GM21423 (cell line): ENCODE data around the gene CYP2W1.
A peak's percentile ranks its signal among the peaks of the same experiment; 100 is the strongest.
"Not testable (repeated sequence)": the region's sequence is repeated elsewhere in the genome, so short reads cannot be mapped to it uniquely, and the experiment has no call there.

Source experiments
- ATAC-seq: cut with Tn5 transposase; IDR thresholded peaks from one replicate; pipeline ENCODE4 v1.9.1; 2021; ENCODE audit warnings: mild to moderate bottlenecking, moderate library complexity; ENCODE audit not compliant: unreplicated experiment

CYP2W1 gene

DNA sequence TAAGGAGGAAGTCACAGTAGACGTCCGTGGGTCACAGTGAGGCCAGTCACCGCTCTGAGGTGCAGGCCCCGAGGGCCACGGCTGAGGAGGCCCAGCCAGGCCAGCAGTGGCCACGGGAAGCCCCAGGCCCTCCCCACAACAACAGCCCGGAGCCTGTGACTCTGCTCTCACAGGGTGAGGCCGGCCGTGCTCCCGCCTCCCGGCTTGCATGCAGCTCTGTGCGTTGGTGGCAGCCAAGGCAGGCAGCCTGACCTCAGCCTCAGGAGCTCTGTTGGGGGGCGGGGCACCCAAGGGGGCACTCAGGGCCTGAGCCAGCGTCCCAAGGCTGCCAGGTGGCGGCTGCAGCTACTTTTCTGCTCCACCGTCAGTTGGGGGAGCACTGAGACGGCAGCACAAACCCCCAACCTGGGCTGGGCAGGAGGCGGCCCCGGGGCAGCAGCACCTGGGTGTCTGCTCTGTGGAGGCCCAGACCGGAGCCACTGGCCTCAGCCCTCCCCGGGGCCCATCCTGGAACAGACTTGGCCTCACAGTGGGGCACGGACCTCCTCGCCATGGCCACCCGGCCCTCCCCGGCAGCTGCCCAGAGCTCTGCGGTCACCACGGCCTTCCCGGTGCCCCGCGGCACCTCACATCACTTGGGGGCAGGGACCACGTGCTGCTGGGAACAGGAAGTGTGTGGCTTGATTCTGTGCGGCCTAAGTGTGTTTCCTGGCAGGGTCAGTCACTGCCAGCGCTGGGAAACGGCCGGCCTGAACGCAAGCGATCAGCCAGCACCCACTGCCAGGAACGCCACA, 13.3 kb downstream of the CYP2W1 start:
- ATAC-seq: no peak

DNA sequence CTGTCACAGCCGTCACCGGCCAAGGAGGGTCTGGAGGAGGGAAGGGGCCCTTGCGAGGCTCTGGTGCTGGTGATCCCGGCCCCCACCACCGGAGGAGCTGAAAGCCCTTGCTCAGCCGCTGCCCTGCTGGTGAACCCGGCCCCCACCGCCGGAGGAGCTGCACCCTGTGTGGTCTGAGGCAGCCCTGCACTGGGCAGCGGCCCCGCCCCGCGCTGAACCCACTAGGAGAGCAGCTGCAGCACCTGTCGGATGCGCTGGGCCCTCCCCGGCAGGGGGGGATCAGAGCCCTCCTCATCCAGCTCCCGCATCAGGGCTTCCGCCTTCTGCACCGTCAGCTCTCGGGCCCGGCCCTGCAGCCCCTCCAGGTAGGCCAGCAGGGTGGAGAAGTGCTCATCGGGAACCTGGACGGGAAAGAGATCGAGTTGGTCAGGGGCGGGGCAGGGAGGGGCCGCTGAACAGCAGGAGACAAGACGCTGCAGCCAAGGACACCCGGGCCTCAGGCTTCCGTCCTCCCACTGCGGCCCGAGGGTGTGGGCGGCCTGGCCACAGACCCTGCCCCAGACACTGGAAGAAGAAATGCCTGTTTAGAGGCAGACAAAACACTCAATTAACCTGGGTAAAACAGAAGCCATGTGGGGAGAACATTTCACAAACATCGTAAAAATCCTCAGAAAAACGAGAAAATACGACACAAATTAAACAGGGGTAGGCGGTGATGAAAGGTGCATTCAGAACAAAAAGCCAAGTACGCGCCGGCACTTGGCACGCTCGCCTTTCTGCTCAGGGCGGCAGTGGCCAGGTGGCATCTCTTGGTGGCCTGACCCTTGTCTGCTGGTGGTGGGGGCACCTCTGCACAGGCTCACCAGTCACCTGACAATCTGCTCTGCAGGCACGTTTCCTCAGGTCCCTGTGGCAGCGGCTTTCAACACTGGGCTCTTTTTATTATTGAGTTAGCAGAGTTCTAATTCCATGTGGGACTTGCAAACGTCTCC, 14.7 kb downstream of the CYP2W1 start:
- no peak for ATAC-seq

DNA sequence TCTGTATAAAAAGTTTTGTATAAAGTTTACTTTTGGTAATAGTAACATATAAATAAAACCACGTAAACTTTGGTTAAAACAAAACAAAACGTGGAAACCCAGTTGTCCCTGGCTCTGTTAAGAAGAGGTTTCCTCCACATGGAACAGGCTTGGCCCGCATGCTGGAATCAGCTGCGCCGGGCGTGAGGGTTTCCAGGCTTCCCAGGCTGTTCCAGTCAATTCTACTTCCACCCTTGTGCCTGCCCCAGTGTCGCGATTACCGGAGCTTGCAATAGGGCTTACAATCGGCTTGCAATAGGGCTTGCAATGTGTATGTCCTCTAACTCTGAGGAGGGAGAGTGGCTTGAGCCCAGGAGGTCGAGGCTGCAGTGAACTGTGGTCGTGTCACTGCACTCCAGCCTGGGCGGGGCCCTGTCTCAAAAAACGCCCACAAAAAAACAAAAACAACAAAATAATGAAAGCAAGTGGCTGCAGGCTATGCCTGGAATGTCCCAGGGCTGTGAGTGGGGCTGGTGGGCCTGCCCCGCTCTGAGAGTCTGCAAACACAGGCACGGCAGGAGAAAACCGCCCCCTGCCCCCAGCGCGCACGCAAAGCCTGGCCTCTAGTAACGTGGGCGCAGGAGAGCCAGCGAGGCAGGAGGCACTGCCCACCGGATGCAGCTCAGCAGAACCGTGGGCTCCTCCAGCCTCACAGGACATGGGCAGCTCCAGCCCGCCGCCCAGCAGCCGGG, 16.3 kb downstream of the CYP2W1 start:
- ATAC-seq: peak; percentile 8

DNA sequence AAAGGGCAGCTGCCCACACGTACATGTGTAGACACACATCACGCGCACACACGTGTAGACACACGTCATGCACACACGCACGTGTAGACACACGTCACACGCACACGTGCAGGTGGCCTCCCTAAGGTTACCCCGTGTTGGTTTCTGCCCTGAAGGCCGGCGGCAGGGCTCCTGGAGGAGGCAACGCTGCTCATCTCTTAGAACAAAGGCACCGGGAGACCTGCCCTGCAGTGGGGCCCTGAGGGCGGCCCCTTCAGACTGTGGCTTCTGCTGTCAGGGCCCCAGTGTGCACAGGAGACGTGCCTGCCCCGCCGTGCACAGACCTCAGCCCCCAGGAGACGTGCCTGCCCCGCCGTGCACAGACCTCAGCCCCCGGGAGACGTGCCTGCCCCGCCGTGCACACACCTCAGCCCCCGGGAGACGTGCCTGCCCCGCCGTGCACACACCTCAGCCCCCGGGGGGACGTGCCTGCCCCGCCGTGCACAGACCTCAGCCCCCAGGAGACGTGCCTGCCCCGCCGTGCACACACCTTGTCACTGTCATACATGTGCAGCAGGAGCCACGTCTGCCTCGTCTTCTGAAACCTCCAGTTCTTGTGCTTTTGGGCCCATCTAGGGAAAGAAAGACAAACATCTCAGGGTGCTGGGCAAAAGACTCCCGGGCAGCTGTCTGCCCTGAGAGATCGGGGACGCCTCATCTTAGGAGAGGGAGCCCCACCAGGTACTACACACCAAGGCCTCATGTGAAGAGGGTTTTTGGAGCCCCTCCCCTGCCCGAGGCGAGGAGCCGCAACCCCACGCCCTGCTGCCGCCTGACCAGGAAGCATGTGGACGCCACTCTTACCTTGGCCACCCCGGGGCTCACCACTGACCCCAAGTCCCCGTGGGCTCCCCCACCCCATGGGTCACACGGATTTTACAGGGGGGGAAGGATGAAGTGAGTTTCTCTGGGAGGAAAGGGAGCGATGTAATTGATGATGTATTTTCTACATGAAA, 17.3 kb downstream of the CYP2W1 start:
- ATAC-seq: peak; percentile 48

DNA sequence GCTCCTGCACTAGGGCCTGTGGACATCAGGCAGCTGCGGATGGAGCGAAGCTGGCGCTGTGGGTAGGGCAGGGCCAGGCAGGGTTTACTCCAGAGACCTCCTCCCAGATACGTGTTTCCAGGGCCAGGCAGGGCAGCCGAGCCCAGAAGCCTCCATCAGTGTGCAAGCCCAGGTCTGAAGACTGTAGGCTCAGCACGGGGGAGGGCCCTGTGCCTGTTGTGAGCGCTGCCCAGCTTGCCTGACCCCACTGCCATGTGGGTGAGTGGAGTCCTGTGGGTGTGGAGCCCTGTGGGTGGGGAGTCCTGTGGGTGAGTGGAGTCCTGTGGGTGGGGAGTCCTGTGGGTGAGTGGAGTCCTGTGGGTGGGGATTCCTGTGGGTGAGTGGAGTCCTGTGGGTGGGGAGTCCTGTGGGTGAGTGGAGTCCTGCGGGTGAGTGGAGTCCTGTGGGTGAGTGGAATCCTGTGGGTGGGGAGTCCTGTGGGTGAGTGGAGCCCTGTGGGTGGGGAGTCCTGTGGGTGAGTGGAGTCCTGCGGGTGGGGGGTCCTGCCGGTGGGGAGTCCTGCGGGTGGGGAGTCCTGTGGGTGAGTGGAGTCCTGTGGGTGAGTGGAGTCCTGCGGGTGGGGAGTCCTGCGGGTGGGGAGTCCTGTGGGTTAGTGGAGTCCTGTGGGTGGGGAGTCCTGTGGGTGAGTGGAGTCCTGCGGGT, 18.2 kb downstream of the CYP2W1 start:
- not testable (repeated sequence) for ATAC-seq

DNA sequence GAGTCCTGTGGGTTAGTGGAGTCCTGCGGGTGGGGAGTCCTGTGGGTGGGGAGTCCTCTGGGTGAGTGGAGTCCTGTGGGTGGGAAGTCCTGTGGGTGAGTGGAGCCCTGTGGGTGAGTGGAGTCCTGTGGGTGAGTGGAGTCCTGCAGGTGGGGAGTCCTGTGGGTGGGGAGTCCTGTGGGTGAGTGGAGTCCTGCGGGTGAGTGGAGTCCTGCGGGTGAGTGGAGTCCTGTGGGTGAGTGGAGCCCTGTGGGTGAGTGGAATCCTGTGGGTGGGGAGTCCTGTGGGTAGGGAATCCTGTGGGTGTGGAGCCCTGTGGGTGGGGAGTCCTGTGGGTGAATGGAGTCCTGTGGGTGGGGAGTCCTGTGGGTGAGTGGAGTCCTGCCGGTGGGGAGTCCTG, 19.0 kb downstream of the CYP2W1 start:
- not testable (repeated sequence) for ATAC-seq

DNA sequence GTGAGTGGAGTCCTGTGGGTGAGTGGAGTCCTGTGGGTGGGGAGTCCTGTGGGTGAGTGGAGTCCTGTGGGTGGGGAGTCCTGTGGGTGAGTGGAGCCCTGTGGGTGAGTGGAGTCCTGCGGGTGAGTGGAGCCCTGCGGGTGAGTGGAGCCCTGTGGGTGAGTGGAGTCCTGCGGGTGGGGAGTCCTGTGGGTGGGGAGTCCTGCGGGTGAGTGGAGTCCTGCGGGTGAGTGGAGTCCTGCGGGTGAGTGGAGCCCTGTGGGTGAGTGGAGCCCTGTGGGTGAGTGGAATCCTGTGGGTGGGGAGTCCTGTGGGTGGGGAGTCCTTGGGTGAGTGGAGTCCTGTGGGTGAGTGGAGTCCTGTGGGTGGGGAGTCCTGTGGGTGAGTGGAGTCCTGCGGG, 19.5 kb downstream of the CYP2W1 start:
- not testable (repeated sequence) for ATAC-seq

DNA sequence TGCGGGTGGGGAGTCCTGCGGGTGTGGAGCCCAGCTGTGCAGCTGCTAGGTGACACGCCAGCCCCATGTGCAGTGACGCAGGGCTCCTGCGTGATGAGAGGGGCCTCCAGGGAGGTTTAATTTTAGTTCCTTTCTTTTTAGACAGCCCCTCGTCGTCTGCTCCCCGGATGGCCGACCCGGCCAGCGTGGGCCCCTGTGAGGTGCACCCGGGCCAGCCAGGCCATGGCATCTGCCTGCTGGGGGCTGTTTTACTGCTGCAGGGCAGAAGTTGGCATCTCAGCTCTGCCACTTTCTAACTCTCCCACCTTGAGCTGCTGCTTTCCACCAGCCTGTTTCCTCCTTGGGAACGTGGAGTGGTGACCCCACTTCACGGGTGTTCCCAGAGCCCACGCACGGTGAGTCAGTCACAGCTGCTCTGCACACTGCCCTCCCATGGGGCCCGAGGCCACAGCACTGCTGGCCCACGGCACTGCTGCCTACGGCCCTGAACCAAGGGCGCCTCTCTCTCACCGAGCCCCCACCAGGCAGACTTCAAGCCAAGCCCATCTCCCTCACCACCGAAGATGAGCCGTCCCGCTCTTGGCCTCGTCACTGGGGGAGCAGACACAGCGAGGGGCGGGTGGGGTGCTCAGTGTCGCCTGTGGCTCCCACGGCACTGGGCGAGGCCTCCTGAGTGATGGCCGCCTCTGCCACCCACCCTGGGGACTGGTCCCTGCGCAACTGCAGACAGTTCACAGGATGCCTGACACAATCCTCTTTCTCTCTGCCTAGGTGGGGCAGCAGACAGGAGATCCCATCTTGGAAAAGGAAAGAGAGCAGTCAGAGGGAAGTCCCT, 21.3 kb downstream of the CYP2W1 start:
- ATAC-seq: no peak

DNA sequence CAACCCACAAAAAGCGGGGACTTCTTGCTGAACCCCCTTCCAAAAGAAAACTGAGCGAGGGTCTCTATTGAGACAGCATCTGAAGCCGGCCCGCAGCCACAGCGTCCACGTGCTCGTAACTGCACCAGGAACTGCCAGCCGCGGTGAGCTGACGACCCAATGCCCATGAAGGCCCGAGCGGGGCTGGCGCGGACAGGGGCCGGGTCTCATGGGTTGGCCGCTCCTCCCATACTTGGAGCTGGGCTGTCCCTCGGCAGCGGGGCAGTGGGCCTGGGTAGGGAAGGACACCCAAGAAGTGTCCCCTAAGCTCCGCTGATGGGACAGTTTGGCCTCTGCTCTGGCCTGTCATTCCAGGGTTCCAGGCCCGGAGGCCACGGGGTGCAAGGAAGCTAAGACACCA, 22.3 kb downstream of the CYP2W1 start:
- ATAC-seq: no peak

DNA sequence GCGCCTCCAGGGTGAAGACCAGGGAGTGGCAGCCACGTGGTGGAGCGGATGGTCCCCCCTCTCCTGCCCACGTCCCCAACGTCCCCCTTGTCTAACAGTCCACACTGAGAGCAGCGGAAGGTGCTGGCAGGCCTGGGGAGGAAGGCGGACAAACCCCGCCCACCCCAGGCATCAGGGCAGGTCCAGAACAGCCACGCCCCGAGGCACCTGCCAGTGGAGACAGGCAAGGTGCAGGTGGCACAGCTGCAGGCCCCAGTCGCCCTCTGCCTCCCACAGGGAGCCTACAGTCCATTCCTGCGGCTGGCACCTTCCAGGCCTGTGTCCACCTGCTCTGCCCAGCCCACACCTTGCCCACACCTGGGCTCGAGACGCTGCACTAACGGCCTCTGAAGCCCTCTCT, 24.9 kb downstream of the CYP2W1 start:
- ATAC-seq: no peak

DNA sequence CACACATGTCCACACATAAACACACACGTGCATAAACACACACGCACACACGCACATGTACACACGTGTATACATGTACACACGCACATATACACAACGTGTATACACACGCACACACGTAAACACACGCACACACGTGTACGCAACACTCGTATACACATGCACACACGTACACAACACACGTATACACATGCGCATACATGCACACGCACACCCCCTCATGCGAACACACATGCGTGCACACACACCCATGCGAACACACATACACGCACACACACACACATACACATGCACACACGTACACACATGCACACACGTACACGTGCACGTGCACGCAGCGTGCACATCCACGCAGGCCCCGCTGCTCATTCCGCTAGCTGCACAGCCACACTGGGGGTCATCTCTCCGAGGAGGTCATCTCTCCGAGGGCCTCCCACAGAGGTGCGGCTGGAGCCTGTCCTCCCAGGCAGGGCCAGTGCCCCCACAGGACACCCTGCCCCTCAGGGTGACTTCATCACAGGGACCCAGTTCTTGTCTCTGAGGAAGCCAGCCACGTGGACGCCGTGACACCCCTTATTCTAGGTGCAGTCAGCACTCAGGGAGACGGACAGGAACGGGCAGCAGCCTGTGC, 25.9 kb downstream of the CYP2W1 start:
- ATAC-seq: no peak

DNA sequence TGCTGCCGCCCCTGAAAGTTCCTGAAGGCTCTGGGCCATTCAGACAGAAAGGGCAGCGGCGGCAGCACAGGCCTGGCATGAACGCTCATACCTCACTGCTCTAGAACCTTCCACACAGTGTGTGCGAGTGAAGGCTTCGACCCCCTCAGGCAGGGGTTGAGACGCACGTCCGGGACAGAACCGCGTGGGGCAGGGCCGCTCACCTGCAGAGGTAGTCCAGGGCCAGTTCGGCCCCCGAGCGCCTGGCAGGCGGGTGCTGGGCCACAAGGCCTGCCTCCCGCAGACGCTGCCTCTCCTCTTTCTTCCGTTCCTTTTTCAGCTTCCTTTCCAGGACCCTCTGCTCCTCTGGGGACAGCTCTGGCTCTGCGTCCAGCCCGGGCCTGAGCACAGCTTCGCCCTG, 26.8 kb downstream of the CYP2W1 start:
- no peak for ATAC-seq

DNA sequence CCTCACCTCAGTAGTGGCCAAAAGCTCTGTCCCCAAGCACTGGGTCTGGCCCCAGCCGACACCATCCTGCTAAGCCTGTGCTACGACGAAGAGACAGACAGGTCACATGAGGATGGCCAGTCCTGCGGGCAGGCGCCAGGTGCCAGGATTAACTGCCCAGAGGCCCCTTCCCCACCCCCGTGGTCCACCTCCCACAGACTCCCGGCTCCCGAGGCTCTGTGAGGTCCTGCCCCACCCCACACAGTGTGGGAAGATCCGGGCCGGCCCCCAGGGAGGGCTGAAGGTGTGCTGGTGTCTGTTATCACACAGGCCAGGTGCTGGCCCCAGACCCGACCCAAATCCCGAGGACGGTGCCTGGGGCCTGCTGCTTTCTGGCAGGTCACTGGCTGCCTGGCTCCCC, 27.2 kb downstream of the CYP2W1 start:
- no peak for ATAC-seq

DNA sequence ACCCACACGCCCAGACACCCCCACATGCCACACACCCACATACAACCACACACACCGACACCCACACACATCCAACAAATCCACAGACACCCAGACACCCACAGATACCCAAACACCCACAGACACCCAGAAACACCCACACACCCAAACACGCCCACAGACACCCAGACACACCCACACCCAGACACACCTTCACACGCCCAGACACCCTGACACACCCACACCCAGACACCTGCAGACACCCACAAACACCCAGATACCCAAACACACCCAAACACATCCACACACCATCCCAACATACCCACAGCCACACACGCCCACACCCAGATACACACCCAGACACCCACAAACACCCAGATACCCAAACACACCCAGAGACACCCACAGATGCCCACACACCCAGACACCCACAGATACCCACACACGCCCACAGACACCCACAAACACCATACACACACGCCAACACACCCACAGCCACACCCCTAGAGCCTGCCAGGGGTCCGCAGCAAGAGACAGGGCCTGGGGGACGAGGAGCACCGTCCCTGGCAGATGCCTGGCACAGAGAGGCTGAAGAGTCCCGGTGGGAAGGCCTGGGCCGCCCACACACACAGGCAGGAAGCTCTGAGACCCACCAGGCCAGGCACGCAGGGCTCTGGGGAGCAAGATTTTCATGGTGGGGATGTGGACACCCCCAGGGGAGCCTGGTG, 28.5 kb downstream of the CYP2W1 start:
- ATAC-seq: no peak

DNA sequence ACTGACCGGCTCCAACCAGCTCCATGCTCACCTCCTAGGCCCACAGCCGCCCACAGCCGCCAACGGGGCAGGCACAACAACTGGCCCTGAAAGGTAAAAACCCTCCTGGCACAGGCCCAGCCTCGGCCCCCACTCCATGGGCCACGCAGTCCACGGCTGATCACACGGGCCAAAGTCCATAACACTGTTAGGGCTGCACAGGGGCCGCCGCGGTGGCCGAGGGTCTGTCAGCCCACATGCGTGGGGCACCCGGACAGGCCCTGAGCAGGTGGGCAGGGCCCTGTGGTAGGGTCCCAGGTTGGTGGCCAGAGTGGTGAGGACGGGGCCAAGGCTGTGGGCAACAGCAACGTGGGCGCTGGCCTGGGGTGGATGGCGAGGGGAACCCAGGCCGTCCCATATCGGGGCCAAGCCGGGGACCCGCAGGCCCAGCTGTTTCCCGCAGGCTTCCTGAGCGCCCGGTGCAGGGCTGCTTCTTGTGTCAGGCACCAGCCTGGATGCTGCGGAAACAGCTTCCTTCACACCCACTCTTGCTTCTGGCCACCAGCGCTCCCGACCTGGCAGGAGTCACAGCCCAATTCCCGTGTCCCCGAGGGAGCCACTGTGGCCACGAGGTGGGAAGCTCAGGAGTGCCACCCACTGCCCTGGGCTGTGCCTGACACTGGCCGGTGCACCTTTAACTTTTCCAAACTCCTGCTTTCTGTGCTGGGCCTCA, 29.2 kb downstream of the CYP2W1 start:
- no peak for ATAC-seq

DNA sequence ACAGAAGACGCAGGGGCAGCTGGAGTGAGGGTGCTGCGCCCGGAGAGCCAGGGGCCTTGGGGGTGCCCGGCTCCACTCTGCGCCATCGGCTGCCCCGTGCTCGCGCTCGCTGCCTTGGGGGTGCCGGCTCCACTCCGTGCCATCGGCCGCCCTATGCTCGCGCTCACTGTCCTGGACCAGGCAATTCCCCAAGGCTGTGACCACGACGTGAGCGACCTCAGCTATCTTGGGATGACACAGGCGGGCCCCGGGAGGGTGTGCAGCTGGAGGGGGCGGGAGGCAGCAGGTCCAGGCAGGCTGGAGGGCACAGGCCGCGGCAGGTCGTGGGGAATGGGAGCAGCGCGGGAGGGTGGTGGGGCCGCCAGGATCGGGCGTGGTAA, 29.7 kb downstream of the CYP2W1 start:
- ATAC-seq: no peak

DNA sequence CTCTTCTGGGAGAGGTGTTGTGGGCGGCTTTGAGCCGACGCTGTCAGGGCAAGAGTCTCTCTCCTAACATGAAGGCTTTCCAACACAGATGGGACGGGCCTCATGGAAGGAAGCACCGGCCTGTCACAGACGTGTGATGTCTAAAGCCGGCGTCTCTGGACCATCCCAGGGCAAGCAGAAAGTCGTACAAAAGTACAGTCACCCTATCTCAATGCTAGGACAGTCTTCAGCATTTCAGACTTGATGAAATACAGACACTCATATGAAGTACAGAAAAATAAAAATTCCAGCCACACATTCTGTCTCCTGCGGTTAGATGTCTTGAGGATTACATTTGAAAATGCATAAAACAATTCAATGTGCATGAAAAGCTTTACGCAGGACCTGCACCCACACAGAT, 30.6 kb downstream of the CYP2W1 start:
- ATAC-seq: no peak
